Activated T-cell treated with anti-CD3 and anti-CD28 coated beads for 4 hours (primary cell): ENCODE results near the gene CLCN1.

ENCODE experiments used
- DNase-seq: peaks from one replicate; pipeline ENCODE4 v3.0.0-alpha.2; 2020

Gene CLCN1

GRCh38 chr7:143369678-143370651 lies 54.1 kb downstream of the CLCN1 start:
- DNase-seq = no peak

- peak; percentile 33 for DNase-seq
These were observed 56.2 kb downstream of the CLCN1 start for GRCh38 chr7:143372070-143372469.

- no peak for DNase-seq
These were observed 57.4 kb downstream of the CLCN1 start for GRCh38 chr7:143373255-143373794.

- DNase-seq = no peak
These were observed 58.6 kb downstream of the CLCN1 start for GRCh38 chr7:143374561-143374960.

- DNase-seq = peak; percentile 36
These were observed 59.6 kb downstream of the CLCN1 start for GRCh38 chr7:143375298-143376034.

GRCh38 chr7:143376396-143376795 lies 60.5 kb downstream of the CLCN1 start:
- DNase-seq = no peak

GRCh38 chr7:143379611-143380259 lies 63.8 kb downstream of the CLCN1 start:
- no peak for DNase-seq

- DNase-seq = peak; percentile 84
These were observed 64.3 kb downstream of the CLCN1 start for GRCh38 chr7:143380260-143380645.

- peak; percentile 86 for DNase-seq
These were observed 64.9 kb downstream of the CLCN1 start, which contains the start of gene ZYX for GRCh38 chr7:143380646-143381426. Gene ZYX (plus strand): TSS chr7:143381345. CDS start chr7:143381572, 227 bp downstream.

GRCh38 chr7:143381427-143382125 lies 65.7 kb downstream of the CLCN1 start:
- DNase-seq = no peak

GRCh38 chr7:143382126-143382790 lies 66.3 kb downstream of the CLCN1 start:
- no peak for DNase-seq

GRCh38 chr7:143382791-143383641 lies 67.1 kb downstream of the CLCN1 start:
- no peak for DNase-seq

- DNase-seq = no peak
These were observed 67.7 kb downstream of the CLCN1 start for GRCh38 chr7:143383642-143383957.

GRCh38 chr7:143384148-143384547 lies 68.2 kb downstream of the CLCN1 start:
- no peak for DNase-seq

GRCh38 chr7:143384661-143385631 lies 69.0 kb downstream of the CLCN1 start:
- DNase-seq = no peak

GRCh38 chr7:143385891-143386781 lies 70.2 kb downstream of the CLCN1 start:
- no peak for DNase-seq

GRCh38 chr7:143387156-143387975 lies 71.5 kb downstream of the CLCN1 start:
- DNase-seq = no peak
